ENCODE measurements around the gene SPAST. TPM values are rescaled to one million over a fixed set of nuclear protein-coding genes. Genes with fewer than 3 reads are reported as not detected.

The SPAST gene
- total RNA-seq, 1 experiment from 2014 or later, result 32.8 TPM

DNA sequence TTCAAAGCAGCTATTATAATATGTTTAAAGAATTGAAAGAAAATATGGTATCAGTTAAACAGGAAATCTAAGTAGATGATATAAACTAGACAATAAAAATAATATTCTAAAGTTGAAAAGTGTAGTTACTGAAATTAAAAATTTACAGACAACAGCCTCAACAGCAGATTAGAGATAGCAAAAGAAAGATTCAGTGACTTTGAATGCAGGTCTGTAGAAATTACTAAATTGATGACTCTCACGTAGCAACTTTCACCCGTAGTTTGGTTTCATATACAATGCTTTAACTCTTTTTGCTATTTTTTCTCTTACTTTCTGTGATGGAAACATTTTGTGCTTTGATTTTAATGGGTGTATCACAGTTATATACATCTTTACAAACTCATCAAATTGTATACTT lies 44.8 kb downstream of the SPAST start:
- no peak overlapping the region for H3T11ph ChIP-seq (ENCODE audit: low read length)
- no peak overlapping the region for H2AK5ac ChIP-seq (ENCODE audit: insufficient read length, low read length)
- no peak overlapping the region for H4K8ac ChIP-seq (replicated peaks; ENCODE audit: insufficient read length, low read depth, low read length)
- H3K4me2 ChIP-seq (ENCODE audit: insufficient read depth, insufficient read length, low read length), result no peak overlapping the region
- TF ChIP-seq, protein P1, sequence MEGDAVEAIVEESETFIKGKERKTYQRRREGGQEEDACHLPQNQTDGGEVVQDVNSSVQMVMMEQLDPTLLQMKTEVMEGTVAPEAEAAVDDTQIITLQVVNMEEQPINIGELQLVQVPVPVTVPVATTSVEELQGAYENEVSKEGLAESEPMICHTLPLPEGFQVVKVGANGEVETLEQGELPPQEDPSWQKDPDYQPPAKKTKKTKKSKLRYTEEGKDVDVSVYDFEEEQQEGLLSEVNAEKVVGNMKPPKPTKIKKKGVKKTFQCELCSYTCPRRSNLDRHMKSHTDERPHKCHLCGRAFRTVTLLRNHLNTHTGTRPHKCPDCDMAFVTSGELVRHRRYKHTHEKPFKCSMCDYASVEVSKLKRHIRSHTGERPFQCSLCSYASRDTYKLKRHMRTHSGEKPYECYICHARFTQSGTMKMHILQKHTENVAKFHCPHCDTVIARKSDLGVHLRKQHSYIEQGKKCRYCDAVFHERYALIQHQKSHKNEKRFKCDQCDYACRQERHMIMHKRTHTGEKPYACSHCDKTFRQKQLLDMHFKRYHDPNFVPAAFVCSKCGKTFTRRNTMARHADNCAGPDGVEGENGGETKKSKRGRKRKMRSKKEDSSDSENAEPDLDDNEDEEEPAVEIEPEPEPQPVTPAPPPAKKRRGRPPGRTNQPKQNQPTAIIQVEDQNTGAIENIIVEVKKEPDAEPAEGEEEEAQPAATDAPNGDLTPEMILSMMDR (conservative IDR thresholded peaks at IDR 0.05), result no peak
- H2BK15ac ChIP-seq (ENCODE audit: low read depth, low read length), result no peak overlapping the region
- no peaks in the 10 kb centered on the region for H3K4me1 ChIP-seq (ENCODE audit: insufficient read depth, low read length)
- no peaks in the 10 kb centered on the region for H3K79me1 ChIP-seq (ENCODE audit: insufficient read depth, low read depth, low read length, poor library complexity, severe bottlenecking)
- H3K9me3 ChIP-seq (ENCODE audit: control insufficient read depth, low read depth, low read length), result peaks cover 14% of the 10 kb centered on the region
- H3K27me3 Mint-ChIP-seq (ENCODE audit: low read depth), result no peaks in the 10 kb centered on the region
- DNase-seq, result no peak
- H2BK120ac ChIP-seq (ENCODE audit: low read depth, low read length, poor library complexity, severe bottlenecking), result no peak overlapping the region
- no peak overlapping the region for H4K5ac ChIP-seq (ENCODE audit: insufficient read length, low read depth, low read length)
- H3K14ac ChIP-seq (ENCODE audit: insufficient read depth, low read length), result no peak overlapping the region
- no peak overlapping the region for H3K27ac Mint-ChIP-seq
- no CpG with 5 or more reads among the region's 2 CpGs for WGBS (ENCODE audit: extremely low coverage, insufficient read length, low lambda C conversion rate)
- H3K9ac ChIP-seq (ENCODE audit: extremely low read depth, insufficient read length, low read length), result no peak overlapping the region
- no peak overlapping the region for H4K91ac ChIP-seq (ENCODE audit: insufficient read length, low read depth, low read length)
- no peaks in the 10 kb centered on the region for H3K79me2 ChIP-seq (ENCODE audit: insufficient read depth, low read length)
- no peak overlapping the region for H2AFZ ChIP-seq (ENCODE audit: low read length)
- no peak overlapping the region for H3K18ac ChIP-seq (ENCODE audit: insufficient read length, low read depth, low read length)
- H3K56ac ChIP-seq (ENCODE audit: insufficient read length, low read depth, low read length), result no peak overlapping the region
- H3K4ac ChIP-seq (ENCODE audit: low read depth, low read length), result no peak overlapping the region
- no peak overlapping the region for H3K4me3 Mint-ChIP-seq
- no peak overlapping the region for H3K23ac ChIP-seq (ENCODE audit: insufficient read length, low read depth, low read length)
- H3K4me1 Mint-ChIP-seq, result no peaks in the 10 kb centered on the region
- H3K27me3 ChIP-seq (ENCODE audit: insufficient read depth, low read length), result no peaks in the 10 kb centered on the region
- no peaks in the 10 kb centered on the region for H4K20me1 ChIP-seq (ENCODE audit: control insufficient read depth, insufficient read depth, insufficient read length)
- H3K36me3 Mint-ChIP-seq (ENCODE audit: insufficient read depth in 1 of 3, low read depth in 3 of 3), result peaks cover 35 to 53% (median 48%) of the 10 kb centered on the region in 3 experiments
- H2BK12ac ChIP-seq (ENCODE audit: insufficient read length, low read depth, low read length), result no peak overlapping the region
- H3K23me2 ChIP-seq (ENCODE audit: insufficient read length, low read depth, low read length, poor library complexity, severe bottlenecking), result no peaks in the 10 kb centered on the region
- no peak overlapping the region for H3K27ac ChIP-seq (ENCODE audit: insufficient read length, low read depth, low read length)
- H2BK5ac ChIP-seq (ENCODE audit: insufficient read length, low read length), result no peak overlapping the region
- no peak overlapping the region for H2BK20ac ChIP-seq (ENCODE audit: low read depth, low read length, poor library complexity, severe bottlenecking)
- peaks cover 22 to 23% of the 10 kb centered on the region in 2 experiments for H3K9me3 Mint-ChIP-seq

Data from H9 (cell line).